GM21825 (cell line): ENCODE results near the gene KCNN4.

Source experiments
- ATAC-seq: cut with Tn5 transposase; IDR thresholded peaks from one replicate; pipeline ENCODE4 v1.9.1; 2021; ENCODE audit warnings: mild to moderate bottlenecking, moderate library complexity; ENCODE audit not compliant: unreplicated experiment

KCNN4 gene

GRCh38 chr19:43799502-43800142 is 18.8 kb upstream of the KCNN4 start:
- no peak for ATAC-seq

GRCh38 chr19:43798546-43799409 is 18.0 kb upstream of the KCNN4 start:
- ATAC-seq, result no peak

GRCh38 chr19:43798026-43798545 is 17.3 kb upstream of the KCNN4 start:
- ATAC-seq, result no peak

- ATAC-seq, result no peak
These were observed 16.8 kb upstream of the KCNN4 start for GRCh38 chr19:43797556-43797955.

DNA sequence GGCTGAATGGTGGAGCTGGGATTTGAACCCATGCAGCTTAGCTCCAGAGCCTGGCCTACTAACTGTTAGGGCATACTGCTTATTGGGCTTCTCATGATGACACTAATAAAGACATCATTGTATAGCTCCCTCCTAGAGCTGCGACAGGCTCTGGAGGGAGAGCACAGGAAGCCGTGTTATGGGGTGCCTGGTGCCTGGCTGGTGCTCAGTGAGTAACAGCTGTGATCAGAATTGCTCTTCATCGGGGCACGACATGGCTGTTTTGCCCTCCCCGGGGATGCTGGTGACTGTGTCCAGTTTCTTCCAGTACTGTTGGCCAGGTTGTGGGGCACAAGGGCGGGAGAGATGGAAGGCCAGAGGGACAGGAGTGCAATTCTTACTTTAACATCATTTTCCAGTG is 16.3 kb upstream of the KCNN4 start:
- ATAC-seq, result no peak

GRCh38 chr19:43790587-43790986 is 9.8 kb upstream of the KCNN4 start:
- ATAC-seq, result no peak

GRCh38 chr19:43789029-43789428 is 8.3 kb upstream of the KCNN4 start:
- no peak for ATAC-seq

- no peak for ATAC-seq
These were observed 5.9 kb upstream of the KCNN4 start for GRCh38 chr19:43786665-43787064.

GRCh38 chr19:43784981-43785808 is 4.4 kb upstream of the KCNN4 start:
- no peak for ATAC-seq

GRCh38 chr19:43784241-43784980 is 3.6 kb upstream of the KCNN4 start:
- no peak for ATAC-seq

DNA sequence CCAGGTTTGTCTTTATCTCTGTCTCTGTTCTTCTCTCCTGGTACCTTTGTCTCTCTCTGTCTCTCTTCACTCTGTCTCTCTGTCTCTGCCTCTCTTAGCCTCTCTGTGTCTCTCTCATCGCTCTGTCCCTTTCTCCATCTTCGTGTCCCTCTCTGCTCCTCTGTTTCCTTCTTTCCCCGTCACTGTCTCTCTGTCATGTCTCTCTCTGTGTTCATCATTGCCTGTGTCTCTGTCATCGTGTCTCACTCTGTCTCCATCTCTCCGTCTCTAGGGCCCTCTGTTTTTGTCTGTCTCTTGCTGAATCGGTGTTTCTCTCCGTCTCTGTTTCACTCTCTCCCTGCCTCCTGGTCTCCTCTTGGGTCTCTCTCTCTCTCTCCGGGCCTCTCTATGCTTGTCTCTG is 2.9 kb upstream of the KCNN4 start:
- no peak for ATAC-seq

DNA sequence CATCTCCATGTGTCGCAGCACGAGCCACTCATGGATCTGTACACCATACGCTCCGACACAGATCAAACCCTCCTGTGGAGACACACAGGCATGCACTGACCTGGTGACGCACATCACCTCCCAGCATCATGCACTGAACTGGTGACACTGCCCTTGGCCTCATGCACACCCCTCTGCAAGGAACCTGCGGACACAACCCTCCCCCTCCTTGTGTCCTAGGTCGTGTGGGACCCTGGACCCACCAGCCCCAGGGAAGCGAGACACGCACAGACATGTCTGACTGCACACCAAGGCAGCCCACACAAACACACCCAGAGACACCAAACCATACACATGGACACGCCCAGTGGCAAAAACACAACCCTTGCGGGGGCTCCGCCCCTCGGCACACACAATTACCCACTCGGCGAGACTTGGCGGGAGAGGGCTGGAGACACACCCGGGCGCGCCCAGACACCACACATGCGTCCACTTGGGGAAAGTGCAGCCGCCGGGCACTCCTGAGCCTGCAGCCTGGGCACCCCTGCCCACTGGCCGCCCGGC is 2.0 kb upstream of the KCNN4 start:
- no peak for ATAC-seq

DNA sequence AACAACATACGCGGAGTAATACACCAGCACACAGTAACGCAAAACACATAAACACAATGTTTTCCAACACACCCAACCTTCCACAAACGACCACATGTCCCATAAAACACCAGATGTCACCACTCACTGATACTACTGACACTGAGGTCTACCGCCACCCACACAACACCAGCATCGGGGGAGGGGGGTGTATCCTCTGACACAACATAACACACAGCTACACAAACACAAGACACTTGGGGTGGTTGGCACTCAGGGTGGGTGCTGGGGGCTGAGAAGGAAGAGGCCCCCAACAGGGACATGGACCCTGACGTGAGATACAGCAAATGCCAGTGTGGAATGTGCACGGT is 1.5 kb upstream of the KCNN4 start:
- no peak for ATAC-seq

DNA sequence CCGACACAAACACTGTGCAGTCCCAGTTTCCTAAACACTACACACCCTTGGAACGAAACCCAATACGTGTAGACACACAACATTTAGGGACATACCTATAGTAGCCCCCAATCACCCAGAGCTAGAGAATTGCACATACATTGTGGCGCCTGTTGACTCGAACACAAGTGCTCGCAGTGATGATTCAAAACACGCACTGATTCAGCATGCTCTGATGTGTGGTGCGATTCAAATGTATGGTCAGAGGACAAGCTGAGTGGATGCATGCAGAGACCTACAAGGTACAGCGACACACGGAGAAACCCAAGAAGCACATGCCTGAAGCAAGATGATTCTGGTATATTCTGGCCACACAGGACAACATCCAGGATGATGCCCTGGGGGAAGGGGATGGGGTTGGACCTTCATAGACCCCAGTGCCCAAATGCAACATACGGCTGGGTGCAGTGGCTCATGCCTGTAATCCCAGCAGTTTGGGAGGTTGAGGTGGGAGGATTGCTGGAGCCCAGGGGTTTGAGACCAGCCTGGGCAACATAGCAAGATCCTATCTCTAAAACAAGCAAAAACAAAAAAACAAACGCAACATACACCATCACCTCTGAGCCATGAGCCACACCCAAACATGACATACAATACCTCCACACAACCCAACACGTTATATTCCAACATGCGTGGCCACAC is 997 bp upstream of the KCNN4 start:
- ATAC-seq, result no peak

GRCh38 chr19:43779820-43780219 is 953 bp downstream of the KCNN4 start:
- no peak for ATAC-seq

GRCh38 chr19:43779147-43779819 is 1.5 kb downstream of the KCNN4 start:
- ATAC-seq, result no peak

DNA sequence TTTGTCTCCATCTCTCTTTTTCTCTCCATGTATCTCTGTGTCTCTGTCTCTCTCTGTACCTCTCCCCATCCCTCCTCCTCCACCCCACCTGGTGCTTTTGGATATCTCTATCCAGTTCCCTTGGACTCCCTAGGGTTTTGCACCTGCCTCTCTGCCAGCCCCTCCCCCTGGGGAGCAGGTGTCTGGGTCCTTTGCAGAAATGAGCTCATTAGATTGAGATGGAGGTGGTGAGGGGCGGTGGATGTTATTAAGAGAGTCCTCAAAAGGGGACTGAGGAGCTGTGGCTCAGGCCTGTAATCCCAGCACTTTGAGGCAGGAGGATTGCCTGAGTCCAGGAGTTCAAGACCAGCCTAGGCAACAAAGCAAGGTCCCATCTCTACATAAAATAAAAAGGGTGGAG is 2.1 kb downstream of the KCNN4 start:
- ATAC-seq, result no peak

DNA sequence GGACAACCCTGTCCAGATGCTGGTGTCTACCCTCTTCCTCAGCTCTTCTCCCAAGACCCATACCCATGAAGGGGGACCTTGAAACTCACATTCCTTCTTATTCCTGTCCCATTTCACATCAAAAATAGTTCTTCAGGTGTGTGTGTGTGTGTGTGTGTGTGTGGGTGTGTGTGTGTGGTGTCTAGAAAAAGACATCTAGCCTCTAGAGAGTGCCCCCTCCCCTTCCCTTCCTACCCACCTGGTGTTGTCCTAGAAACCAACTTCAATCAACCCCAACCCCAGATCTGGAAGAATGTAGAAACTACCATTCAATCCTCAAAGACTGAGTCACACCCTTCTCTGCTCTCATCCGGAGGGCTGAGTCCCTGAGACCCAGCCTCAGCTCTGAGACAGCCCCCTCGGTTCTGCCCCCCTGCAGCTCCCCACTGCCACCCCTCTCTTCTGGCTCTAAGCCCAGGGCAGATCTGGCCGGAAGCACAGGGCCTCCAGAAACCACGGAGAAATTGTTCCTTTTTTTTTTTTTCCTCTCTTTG is 3.5 kb downstream of the KCNN4 start:
- ATAC-seq, result no peak

DNA sequence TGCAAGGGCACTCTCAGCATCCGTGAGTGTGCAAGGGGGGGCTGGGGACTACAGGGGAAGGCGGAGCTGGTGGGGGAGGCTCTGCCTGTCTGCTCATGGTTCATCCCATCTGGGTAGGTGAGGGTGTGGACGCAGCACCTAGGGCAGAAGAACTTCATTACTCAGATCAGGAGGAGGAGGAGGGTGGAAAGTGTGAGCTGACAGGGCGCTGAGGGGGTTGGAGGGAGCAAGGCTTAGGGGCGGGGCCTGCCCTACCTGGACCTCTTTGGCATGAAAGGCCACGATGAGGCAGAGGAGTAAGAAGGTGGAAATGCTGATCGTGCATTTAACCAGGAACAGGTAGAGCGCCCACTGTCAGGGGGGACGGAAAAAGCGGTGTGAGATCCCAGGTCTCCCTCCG is 4.5 kb downstream of the KCNN4 start:
- no peak for ATAC-seq
